HepG2 (cell line): ENCODE data around the gene FIZ1. TPM values are rescaled to one million over a fixed set of nuclear protein-coding genes. Genes with fewer than 3 reads are reported as not detected.
A peak's percentile ranks its signal among the peaks of the same experiment; 100 is the strongest.

Source experiments
- CENPT ChIP-seq: sonication (generic); formaldehyde crosslinking; IDR thresholded peaks from 2 replicates; pipeline ENCODE4 v1.8.0; 2022; ENCODE audit warnings: low read depth, mild to moderate bottlenecking, moderate library complexity, missing genetic modification reagents
- ETV5 ChIP-seq: IDR thresholded peaks from 2 replicates; pipeline ENCODE4 v1.6.1; 2018; ENCODE audit warnings: missing biosample characterization, missing genetic modification reagents, inconsistent platforms, borderline replicate concordance
- GPN1 ChIP-seq: sonication (generic); formaldehyde crosslinking; IDR thresholded peaks from 2 replicates; pipeline ENCODE4 v1.5.1; 2020; ENCODE audit warnings: missing genetic modification reagents, borderline replicate concordance
- GTF3A ChIP-seq: sonication (generic); formaldehyde crosslinking; conservative IDR thresholded peaks from 2 replicates; pipeline ENCODE4 v1.4.0; 2020; ENCODE audit warnings: mild to moderate bottlenecking, missing genetic modification reagents
- GZF1 ChIP-seq: sonication (generic); formaldehyde crosslinking; IDR thresholded peaks from 2 replicates; pipeline ENCODE4 v1.5.1; 2020; ENCODE audit warnings: mild to moderate bottlenecking, missing genetic modification reagents
- KDM3A ChIP-seq: IDR thresholded peaks from 2 replicates; pipeline ENCODE4 v1.6.1; 2018; ENCODE audit warnings: low read depth, missing compliant biosample characterization
- MED8 ChIP-seq: sonication (generic); formaldehyde crosslinking; IDR thresholded peaks from 2 replicates; pipeline ENCODE4 v1.8.1; 2023; ENCODE audit warnings: mild to moderate bottlenecking, missing genetic modification reagents; ENCODE audit not compliant: insufficient replicate concordance
- NCOA2 ChIP-seq: sonication (generic); formaldehyde crosslinking; IDR thresholded peaks from 2 replicates; pipeline ENCODE4 v1.8.0; 2022; ENCODE audit warnings: inconsistent platforms
- NKX3-1 ChIP-seq: sonication (generic); formaldehyde crosslinking; IDR thresholded peaks from 2 replicates; pipeline ENCODE4 v1.5.0; 2020; ENCODE audit warnings: missing genetic modification reagents
- PAF1 ChIP-seq: IDR thresholded peaks from 2 replicates; pipeline ENCODE4 v1.6.1; 2016; ENCODE audit warnings: missing genetic modification reagents, missing compliant biosample characterization
- POLR2A ChIP-seq, 2 experiments: IDR thresholded peaks; 2 replicates each; pipeline ENCODE4 v1.6.1; 2011; ENCODE audit warnings: low read depth in 2 of 2, low read length in 2 of 2, mild to moderate bottlenecking in 1 of 2, moderate library complexity in 1 of 2; ENCODE audit not compliant: insufficient read depth in 1 of 2
- SP4 ChIP-seq: sonication (generic); formaldehyde crosslinking; IDR thresholded peaks from 2 replicates; pipeline ENCODE4 v1.8.1; 2023; ENCODE audit warnings: mild to moderate bottlenecking, missing genetic modification reagents
- SRSF4 ChIP-seq: fragments of 200-400 bp; formaldehyde crosslinking; IDR thresholded peaks from one replicate; pipeline ENCODE4 v1.6.1; 2018; ENCODE audit warnings: mild to moderate bottlenecking, low read depth, low read length, moderate library complexity; ENCODE audit not compliant: poor library complexity, severe bottlenecking
- ZBTB21 ChIP-seq: sonication (generic); formaldehyde crosslinking; IDR thresholded peaks from 2 replicates; pipeline ENCODE4 v1.4.0; 2020; ENCODE audit warnings: missing genetic modification reagents
- ZFP36L2 ChIP-seq: sonication (generic); formaldehyde crosslinking; IDR thresholded peaks from 2 replicates; pipeline ENCODE4 v1.4.0; 2020; ENCODE audit warnings: missing genetic modification reagents
- ZNF10 ChIP-seq: sonication (generic); formaldehyde crosslinking; IDR thresholded peaks from 2 replicates; pipeline ENCODE4 v1.4.0; 2020; ENCODE audit warnings: mild to moderate bottlenecking, low read depth, missing genetic modification reagents, borderline replicate concordance
- ZNF589 ChIP-seq: sonication (generic); formaldehyde crosslinking; conservative IDR thresholded peaks from 2 replicates; pipeline ENCODE4 v1.8.0; 2022; ENCODE audit warnings: mild to moderate bottlenecking, moderate library complexity, missing genetic modification reagents
- ZNF776 ChIP-seq: sonication (generic); formaldehyde crosslinking; IDR thresholded peaks from 2 replicates; pipeline ENCODE4 v1.4.0; 2020; ENCODE audit warnings: mild to moderate bottlenecking, missing genetic modification reagents
- ZSCAN21 ChIP-seq: sonication (generic); formaldehyde crosslinking; IDR thresholded peaks from 2 replicates; pipeline ENCODE4 v1.8.0; 2022; ENCODE audit warnings: mild to moderate bottlenecking, missing genetic modification reagents, moderate library complexity, borderline replicate concordance
- polyA plus RNA-seq, 8 experiments: library from polyadenylated mRNA; depleted of rRNA in 3 of 8; stranded (reverse) in 7 of 8; unstranded in 1 of 8; fragments of >200 nt; fragmentation: Illumina TruSeq in 4 of 8; extraction: Trizol in 4 of 8; gene quantifications; 2 replicates each; pipeline versions ENCODE4 v1.2.1 to v1.2.3, GENCODE V29; 2011 to 2016; ENCODE audit warnings: low read depth in 4 of 8, missing spikeins in 1 of 8, mixed read lengths in 1 of 8; ENCODE audit not compliant: insufficient read depth in 1 of 8
- total RNA-seq, 5 experiments: library from RNA; depleted of rRNA; stranded (reverse); fragments of >200 nt; fragmentation: Illumina TruSeq; extraction: Trizol; gene quantifications; 2 replicates each; pipeline ENCODE4 v1.2.3, GENCODE V29; 2016; ENCODE audit warnings: low read depth in 1 of 5
- TF ChIP-seq, protein P1 (sequence below): sonication (generic); formaldehyde crosslinking; IDR thresholded peaks from 2 replicates; pipeline ENCODE4 v1.8.0; 2022; ENCODE audit warnings: mild to moderate bottlenecking, missing genetic modification reagents, borderline replicate concordance
- TF ChIP-seq, protein P2 (sequence below): sonication (generic); formaldehyde crosslinking; IDR thresholded peaks from 2 replicates; pipeline ENCODE4 v1.5.1; 2020; ENCODE audit warnings: mild to moderate bottlenecking, missing genetic modification reagents, moderate library complexity
- TF ChIP-seq, protein P3 (sequence below): sonication (generic); formaldehyde crosslinking; IDR thresholded peaks from 2 replicates; pipeline ENCODE4 v1.5.0; 2020; ENCODE audit warnings: missing genetic modification reagents, mild to moderate bottlenecking, borderline replicate concordance
- TF ChIP-seq, protein P4 (sequence below): IDR thresholded peaks from 2 replicates; pipeline ENCODE4 v1.6.1; 2016; ENCODE audit warnings: low read depth
- TF ChIP-seq, protein P5 (sequence below): IDR thresholded peaks from 2 replicates; pipeline ENCODE4 v1.6.1; 2012; ENCODE audit warnings: inconsistent platforms
- TF ChIP-seq, protein P6 (sequence below): sonication (generic); formaldehyde crosslinking; IDR thresholded peaks from 2 replicates; pipeline ENCODE4 v1.8.0; 2022; ENCODE audit warnings: mild to moderate bottlenecking, missing genetic modification reagents

Gene FIZ1
- total and polyA plus RNA-seq, 2 of the 13 experiments (the other 11 are each of a cell fraction or from before 2014, with no cell fraction given) = 3.6 to 5.9 TPM

DNA sequence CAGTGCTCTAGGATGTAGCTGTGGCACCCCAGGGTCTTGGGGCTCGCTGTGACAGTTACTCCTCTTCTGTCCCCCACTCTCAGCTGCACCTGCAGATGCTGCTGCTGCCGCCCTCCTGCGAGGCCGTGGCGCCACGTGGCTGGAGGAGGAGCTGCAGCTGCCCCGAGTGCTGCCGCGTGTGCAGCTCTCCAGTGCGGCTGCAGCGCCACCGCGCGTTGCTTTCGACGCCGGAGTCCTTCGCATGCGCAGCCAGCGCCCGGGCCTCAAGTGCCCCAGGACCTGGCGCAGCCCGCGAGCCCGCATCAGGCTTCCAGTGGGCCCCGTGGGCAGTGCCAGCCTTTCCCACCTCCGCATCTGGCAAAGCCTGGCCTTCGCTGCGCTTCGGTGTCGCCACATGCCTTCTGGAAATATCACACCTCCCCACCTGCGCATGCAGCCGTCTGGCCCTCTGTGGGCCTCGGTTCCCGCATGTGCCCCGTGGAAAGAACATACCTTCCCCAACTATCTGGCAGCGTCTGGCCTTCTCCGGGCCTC, 40.8 kb upstream of the FIZ1 start (continued):
- peak; percentile 28; the same call in 1 of the 2 replicates for TF ChIP-seq ZSCAN21 (CRISPR knock-in tag)
- TF ChIP-seq KDM3A (CRISPR knock-in tag) = 0 out of 2 replicates have a peak, but pooled peaks have one; percentile 31
- TF ChIP-seq PAF1 = no peak
- no peak for TF ChIP-seq GTF3A (CRISPR knock-in tag)
- no peak for TF ChIP-seq CENPT
- TF ChIP-seq, protein P1, sequence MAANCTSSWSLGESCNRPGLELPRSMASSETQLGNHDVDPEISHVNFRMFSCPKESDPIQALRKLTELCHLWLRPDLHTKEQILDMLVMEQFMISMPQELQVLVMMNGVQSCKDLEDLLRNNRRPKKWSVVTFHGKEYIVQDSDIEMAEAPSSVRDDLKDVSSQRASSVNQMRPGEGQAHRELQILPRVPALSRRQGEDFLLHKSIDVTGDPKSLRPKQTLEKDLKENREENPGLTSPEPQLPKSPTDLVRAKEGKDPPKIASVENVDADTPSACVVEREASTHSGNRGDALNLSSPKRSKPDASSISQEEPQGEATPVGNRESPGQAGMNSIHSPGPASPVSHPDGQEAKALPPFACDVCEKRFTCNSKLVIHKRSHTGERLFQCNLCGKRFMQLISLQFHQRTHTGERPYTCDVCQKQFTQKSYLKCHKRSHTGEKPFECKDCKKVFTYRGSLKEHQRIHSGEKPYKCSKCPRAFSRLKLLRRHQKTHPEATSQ (CRISPR knock-in tag) = 0 out of 2 replicates have a peak, but pooled peaks have one; percentile 47
- TF ChIP-seq ZFP36L2 (CRISPR knock-in tag) = no peak
- TF ChIP-seq ZNF589 (CRISPR knock-in tag) = 0 out of 2 replicates have a peak, but pooled peaks have one; percentile 64
- TF ChIP-seq ZNF776 (CRISPR knock-in tag) = peak; percentile 67
- TF ChIP-seq, protein P2, sequence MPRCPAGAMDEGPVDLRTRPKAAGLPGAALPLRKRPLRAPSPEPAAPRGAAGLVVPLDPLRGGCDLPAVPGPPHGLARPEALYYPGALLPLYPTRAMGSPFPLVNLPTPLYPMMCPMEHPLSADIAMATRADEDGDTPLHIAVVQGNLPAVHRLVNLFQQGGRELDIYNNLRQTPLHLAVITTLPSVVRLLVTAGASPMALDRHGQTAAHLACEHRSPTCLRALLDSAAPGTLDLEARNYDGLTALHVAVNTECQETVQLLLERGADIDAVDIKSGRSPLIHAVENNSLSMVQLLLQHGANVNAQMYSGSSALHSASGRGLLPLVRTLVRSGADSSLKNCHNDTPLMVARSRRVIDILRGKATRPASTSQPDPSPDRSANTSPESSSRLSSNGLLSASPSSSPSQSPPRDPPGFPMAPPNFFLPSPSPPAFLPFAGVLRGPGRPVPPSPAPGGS (CRISPR knock-in tag) = 0 out of 2 replicates have a peak, but pooled peaks have one; percentile 6
- no peak for TF ChIP-seq GZF1
- no peak for TF ChIP-seq ZNF10 (CRISPR knock-in tag)
- 0 out of 2 replicates have a peak, but pooled peaks have one; percentile 12 for TF ChIP-seq NCOA2 (CRISPR knock-in tag)
- TF ChIP-seq, protein P3, sequence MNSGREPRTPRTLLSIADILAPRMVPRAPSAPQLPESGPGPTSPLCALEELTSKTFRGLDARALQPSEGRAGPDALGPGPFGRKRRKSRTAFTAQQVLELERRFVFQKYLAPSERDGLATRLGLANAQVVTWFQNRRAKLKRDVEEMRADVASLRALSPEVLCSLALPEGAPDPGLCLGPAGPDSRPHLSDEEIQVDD = peak; percentile 38; the same call in 1 of the 2 replicates
- no peak for TF ChIP-seq GPN1 (CRISPR knock-in tag)
- TF ChIP-seq, protein P4, sequence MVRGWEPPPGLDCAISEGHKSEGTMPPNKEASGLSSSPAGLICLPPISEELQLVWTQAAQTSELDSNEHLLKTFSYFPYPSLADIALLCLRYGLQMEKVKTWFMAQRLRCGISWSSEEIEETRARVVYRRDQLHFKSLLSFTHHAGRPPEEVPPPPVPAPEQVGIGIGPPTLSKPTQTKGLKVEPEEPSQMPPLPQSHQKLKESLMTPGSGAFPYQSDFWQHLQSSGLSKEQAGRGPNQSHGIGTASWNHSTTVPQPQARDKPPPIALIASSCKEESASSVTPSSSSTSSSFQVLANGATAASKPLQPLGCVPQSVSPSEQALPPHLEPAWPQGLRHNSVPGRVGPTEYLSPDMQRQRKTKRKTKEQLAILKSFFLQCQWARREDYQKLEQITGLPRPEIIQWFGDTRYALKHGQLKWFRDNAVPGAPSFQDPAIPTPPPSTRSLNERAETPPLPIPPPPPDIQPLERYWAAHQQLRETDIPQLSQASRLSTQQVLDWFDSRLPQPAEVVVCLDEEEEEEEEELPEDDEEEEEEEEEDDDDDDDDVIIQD (CRISPR knock-in tag) = no peak
- TF ChIP-seq POLR2A (IDR thresholded peaks at IDR 0.05; ENCODE audit: insufficient read depth in 1 of 2, low read depth in 2 of 2, low read length in 2 of 2) = no peak; a peak in 1 of 4 replicates
- TF ChIP-seq NKX3-1 (CRISPR knock-in tag) = no peak
- peak; percentile 42 for TF ChIP-seq MED8 (CRISPR knock-in tag)
- TF ChIP-seq, protein P5, sequence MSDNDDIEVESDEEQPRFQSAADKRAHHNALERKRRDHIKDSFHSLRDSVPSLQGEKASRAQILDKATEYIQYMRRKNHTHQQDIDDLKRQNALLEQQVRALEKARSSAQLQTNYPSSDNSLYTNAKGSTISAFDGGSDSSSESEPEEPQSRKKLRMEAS = peak; percentile 25
- no peak for TF ChIP-seq SRSF4
- no peak for TF ChIP-seq ETV5
- TF ChIP-seq ZBTB21 (CRISPR knock-in tag) = no peak
- no peak for TF ChIP-seq SP4 (CRISPR knock-in tag)
- TF ChIP-seq, protein P6, sequence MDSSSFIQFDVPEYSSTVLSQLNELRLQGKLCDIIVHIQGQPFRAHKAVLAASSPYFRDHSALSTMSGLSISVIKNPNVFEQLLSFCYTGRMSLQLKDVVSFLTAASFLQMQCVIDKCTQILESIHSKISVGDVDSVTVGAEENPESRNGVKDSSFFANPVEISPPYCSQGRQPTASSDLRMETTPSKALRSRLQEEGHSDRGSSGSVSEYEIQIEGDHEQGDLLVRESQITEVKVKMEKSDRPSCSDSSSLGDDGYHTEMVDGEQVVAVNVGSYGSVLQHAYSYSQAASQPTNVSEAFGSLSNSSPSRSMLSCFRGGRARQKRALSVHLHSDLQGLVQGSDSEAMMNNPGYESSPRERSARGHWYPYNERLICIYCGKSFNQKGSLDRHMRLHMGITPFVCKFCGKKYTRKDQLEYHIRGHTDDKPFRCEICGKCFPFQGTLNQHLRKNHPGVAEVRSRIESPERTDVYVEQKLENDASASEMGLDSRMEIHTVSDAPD (CRISPR knock-in tag) = no peak
